PC-9 (cell line): Measurements from ENCODE around the gene RTKN. TPM values are rescaled to one million over a fixed set of nuclear protein-coding genes. Genes with fewer than 3 reads are reported as not detected.
"Not testable (repeated sequence)": the region's sequence is repeated elsewhere in the genome, so short reads cannot be mapped to it uniquely, and the experiment has no call there.

ENCODE experiments used
- BruUV-seq: library from RNA; stranded (reverse); fragments of 400-500 nt; replicated peaks from 2 replicates; lab custom pipeline; 2021; lab: Mats Ljungman, UMichigan
- CTCF ChIA-PET: fragments of 300-600 bp; sonication (Branson Sonifier 250); formaldehyde crosslinking; loops from one replicate; lab custom pipeline; 2022; ENCODE audit warnings: antibody characterized with exemption; lab: Charles Lee
- POLR2A ChIA-PET: fragments of 300-600 bp; sonication (Branson Sonifier 250); formaldehyde crosslinking; loops from one replicate; lab custom pipeline; 2022; ENCODE audit warnings: antibody characterized with exemption; ENCODE audit not compliant: unreplicated experiment; lab: Charles Lee
- DNase-seq, 2 experiments: peaks; one replicate each; pipeline versions ENCODE4 v3.0.0 to v3.0.0-alpha.2; 2015 to 2022; ENCODE audit warnings: mixed read lengths in 1 of 2
- H2AFZ ChIP-seq: fragments of 200-600 bp; sonication (generic); 2 replicates; pipeline ENCODE4 v1.8.1; 2017; ENCODE audit warnings: antibody characterized with exemption
- H3F3A ChIP-seq: fragments of 200-600 bp; sonication (generic); 2 replicates; pipeline ENCODE4 v1.8.1; 2017; ENCODE audit warnings: antibody characterized with exemption, mild to moderate bottlenecking, low read depth; ENCODE audit not compliant: insufficient read depth
- H3K27ac ChIP-seq: fragments of 200-600 bp; sonication (generic); 2 replicates; pipeline ENCODE4 v1.6.1; 2016; ENCODE audit warnings: mixed run types
- H3K27me3 ChIP-seq: fragments of 200-600 bp; sonication (generic); 2 replicates; pipeline ENCODE4 v1.6.1; 2016; ENCODE audit warnings: low read depth, mixed run types; ENCODE audit not compliant: insufficient read depth
- H3K36me3 ChIP-seq: fragments of 200-600 bp; sonication (generic); 2 replicates; pipeline ENCODE4 v1.6.1; 2016; ENCODE audit warnings: low read depth, mixed run types
- H3K4me1 ChIP-seq: fragments of 200-600 bp; sonication (generic); replicated peaks from 2 replicates; pipeline ENCODE4 v1.6.1; 2016; ENCODE audit warnings: mixed run types; ENCODE audit not compliant: insufficient read depth
- H3K4me2 ChIP-seq: fragments of 200-600 bp; sonication (generic); 2 replicates; pipeline ENCODE4 v1.6.1; 2017; ENCODE audit warnings: mixed run types
- H3K4me3 ChIP-seq: fragments of 200-600 bp; sonication (generic); 2 replicates; pipeline ENCODE4 v1.6.1; 2016; ENCODE audit warnings: mixed run types
- H3K79me2 ChIP-seq: fragments of 200-600 bp; sonication (generic); 2 replicates; pipeline ENCODE4 v1.6.1; 2017; ENCODE audit warnings: low read depth, mixed run types
- H3K9me2 ChIP-seq: fragments of 200-600 bp; sonication (generic); 2 replicates; pipeline ENCODE4 v1.8.1; 2017; ENCODE audit warnings: mild to moderate bottlenecking; ENCODE audit not compliant: insufficient read depth
- H3K9me3 ChIP-seq: fragments of 200-600 bp; sonication (generic); 2 replicates; pipeline ENCODE4 v1.8.1; 2016; ENCODE audit warnings: low read depth; ENCODE audit not compliant: insufficient read depth
- H4K20me1 ChIP-seq: fragments of 200-600 bp; sonication (generic); 2 replicates; pipeline ENCODE4 v1.8.1; 2017; ENCODE audit not compliant: insufficient read depth
- EZH2 ChIP-seq: fragments of 200-600 bp; sonication (generic); IDR thresholded peaks from 2 replicates; pipeline ENCODE4 v1.8.0; 2017; ENCODE audit warnings: antibody characterized with exemption, low read depth
- intact Hi-C: fragments of 100-400 bp; cut with micrococcal nuclease; formaldehyde crosslinking; loops from one replicate; pipeline ENCODE4 v1.10.0; 2022; ENCODE audit not compliant: unreplicated experiment
- total RNA-seq: library from RNA; stranded (reverse); gene quantifications from 2 replicates; pipeline ENCODE4 v1.2.3, GENCODE V29; 2021
- TF ChIP-seq, protein P1 (sequence below): fragments of 200-600 bp; sonication (generic); conservative IDR thresholded peaks from 2 replicates; pipeline ENCODE4 v1.6.1; 2017; ENCODE audit warnings: mixed run types, antibody characterized with exemption, mild to moderate bottlenecking, moderate library complexity

Gene RTKN
- total RNA-seq, 1 experiment from 2014 or later, result 58.9 TPM

DNA sequence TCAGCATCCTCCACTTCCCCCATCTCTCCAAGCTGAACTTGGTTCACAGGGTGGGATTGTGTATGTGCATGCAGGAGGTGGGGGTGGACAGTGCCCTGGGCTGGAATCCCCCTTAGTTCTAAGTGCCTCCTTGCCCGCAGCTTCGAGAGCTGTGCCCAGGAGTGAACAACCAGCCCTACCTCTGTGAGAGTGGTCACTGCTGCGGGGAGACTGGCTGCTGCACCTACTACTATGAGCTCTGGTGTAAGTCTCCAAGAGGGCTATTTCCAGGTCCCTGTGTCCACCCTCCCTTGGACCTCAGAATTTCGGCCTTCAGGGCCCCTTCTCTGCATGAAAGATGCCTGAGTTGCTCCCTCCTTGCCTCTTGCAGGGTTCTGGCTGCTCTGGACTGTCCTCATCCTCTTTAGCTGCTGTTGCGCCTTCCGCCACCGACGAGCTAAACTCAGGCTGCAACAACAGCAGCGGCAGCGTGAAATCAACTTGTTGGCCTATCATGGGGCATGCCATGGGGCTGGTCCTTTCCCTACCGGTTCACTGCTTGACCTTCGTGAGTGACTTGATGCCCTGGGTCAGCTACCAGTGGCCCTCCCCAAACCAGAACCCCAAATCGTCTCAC is 17.9 kb upstream of the RTKN start:
- H2AFZ ChIP-seq, H3K27me3 ChIP-seq, H3K9me3 ChIP-seq, BruUV-seq, DNase-seq, H4K20me1 ChIP-seq, CTCF ChIA-PET, H3K27ac ChIP-seq, H3K9me2 ChIP-seq: not testable (repeated sequence)
- Histone ChIP-seq H3K4me1 (peaks cover 24% of the 10 kb centered on the region), H3K79me2 (peaks cover 39% of the 10 kb centered on the region), H3K4me3 (peak overlapping the region; percentile 93; the same call in 1 of the 2 replicates), H3K4me2 (peak overlapping the region; percentile 99), H3K36me3 (peaks cover 15% of the 10 kb centered on the region), H3F3A (peaks cover 31% of the 10 kb centered on the region)
- POLR2A ChIA-PET, result interaction anchor here (0.6 kb wide), 1 partner anchor 23 kb away, joined by 5 read pairs; no protein-coding TSS in a partner anchor
- intact Hi-C loops, result loop anchor here (10.0 kb wide), 1 partner anchor 195 kb away; no protein-coding TSS in a partner anchor

DNA sequence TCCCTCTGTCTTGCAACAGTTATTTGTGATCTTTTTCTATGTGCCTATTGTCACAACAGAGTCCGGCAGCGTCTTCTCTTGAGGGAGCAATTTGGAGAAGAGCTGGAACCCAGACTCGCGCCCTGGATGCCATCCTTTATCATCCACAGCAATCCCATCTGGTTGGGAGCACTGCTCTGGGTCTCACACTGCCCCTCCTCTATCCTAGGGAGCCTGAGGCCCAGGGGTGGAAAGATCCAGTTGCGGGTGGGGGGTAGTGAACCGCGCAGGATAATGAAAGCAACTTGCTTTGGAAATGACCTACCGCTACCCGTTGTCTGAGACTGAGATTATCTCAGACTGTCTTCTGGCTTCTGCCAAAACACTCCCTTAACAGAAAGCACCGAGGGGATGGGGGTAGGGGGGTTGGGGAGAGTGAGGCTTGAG is 17.2 kb upstream of the RTKN start:
- H3F3A ChIP-seq, result peaks cover 31% of the 10 kb centered on the region
- H3K4me1 ChIP-seq, result peaks cover 24% of the 10 kb centered on the region
- H3K79me2 ChIP-seq, result peaks cover 33% of the 10 kb centered on the region
- no TSS peak for BruUV-seq
- TF ChIP-seq EZH2, result no peak
- TF ChIP-seq, protein P1, sequence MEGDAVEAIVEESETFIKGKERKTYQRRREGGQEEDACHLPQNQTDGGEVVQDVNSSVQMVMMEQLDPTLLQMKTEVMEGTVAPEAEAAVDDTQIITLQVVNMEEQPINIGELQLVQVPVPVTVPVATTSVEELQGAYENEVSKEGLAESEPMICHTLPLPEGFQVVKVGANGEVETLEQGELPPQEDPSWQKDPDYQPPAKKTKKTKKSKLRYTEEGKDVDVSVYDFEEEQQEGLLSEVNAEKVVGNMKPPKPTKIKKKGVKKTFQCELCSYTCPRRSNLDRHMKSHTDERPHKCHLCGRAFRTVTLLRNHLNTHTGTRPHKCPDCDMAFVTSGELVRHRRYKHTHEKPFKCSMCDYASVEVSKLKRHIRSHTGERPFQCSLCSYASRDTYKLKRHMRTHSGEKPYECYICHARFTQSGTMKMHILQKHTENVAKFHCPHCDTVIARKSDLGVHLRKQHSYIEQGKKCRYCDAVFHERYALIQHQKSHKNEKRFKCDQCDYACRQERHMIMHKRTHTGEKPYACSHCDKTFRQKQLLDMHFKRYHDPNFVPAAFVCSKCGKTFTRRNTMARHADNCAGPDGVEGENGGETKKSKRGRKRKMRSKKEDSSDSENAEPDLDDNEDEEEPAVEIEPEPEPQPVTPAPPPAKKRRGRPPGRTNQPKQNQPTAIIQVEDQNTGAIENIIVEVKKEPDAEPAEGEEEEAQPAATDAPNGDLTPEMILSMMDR, result no peak
- peaks cover 15% of the 10 kb centered on the region for H3K36me3 ChIP-seq
- no peak for DNase-seq
- peak overlapping the region; percentile 99 for H3K4me2 ChIP-seq
- 0 out of 2 replicates have a peak overlapping the region, but pooled peaks have one; percentile 73 for H2AFZ ChIP-seq
- ChIA-PET CTCF (no interaction called here), POLR2A (interaction anchor here (0.5 to 1.2 kb wide), 5 partner anchors 14 to 1218 kb away, joined by 4 to 8 read pairs (median 7); partner anchors contain the start of gene MRPL53)
- intact Hi-C loops, result loop anchor here (1.0 to 10.0 kb wide), 2 partner anchors 19 to 194 kb away; no protein-coding TSS in a partner anchor
- peak overlapping the region; percentile 93 for H3K4me3 ChIP-seq
- H3K27ac ChIP-seq, result peak overlapping the region; percentile 29; the same call in 1 of the 2 replicates
- no peaks in the 10 kb centered on the region for H4K20me1 ChIP-seq
- no peaks in the 10 kb centered on the region for H3K27me3 ChIP-seq
- no peaks in the 10 kb centered on the region for H3K9me3 ChIP-seq
- H3K9me2 ChIP-seq, result no peaks in the 10 kb centered on the region

- Histone ChIP-seq H3K4me2 (peak within 1 kb of the TSS; percentile 99), H3K27me3 (no peaks in the 10 kb centered on the region), H3F3A (peaks cover 31% of the 10 kb centered on the region), H2AFZ (peak within 1 kb of the TSS; percentile 73), H3K4me3 (peak within 1 kb of the TSS; percentile 93), H3K36me3 (peaks cover 15% of the 10 kb centered on the region), H3K27ac (peak within 1 kb of the TSS; percentile 29; the same call in 1 of the 2 replicates), H3K79me2 (peaks cover 26% of the 10 kb centered on the region), H3K4me1 (peaks cover 22% of the 10 kb centered on the region), H4K20me1 (no peaks in the 10 kb centered on the region), H3K9me3 (no peaks in the 10 kb centered on the region), H3K9me2 (no peaks in the 10 kb centered on the region)
- intact Hi-C loops, result loop anchor here (1.0 to 10.0 kb wide), 2 partner anchors 18 to 194 kb away; no protein-coding TSS in a partner anchor
- BruUV-seq, result TSS peak; percentile 30
- CTCF ChIA-PET, result no interaction called here
- POLR2A ChIA-PET, result interaction anchor here (0.5 to 1.2 kb wide), 10 partner anchors 11 to 1218 kb away, joined by 3 to 9 read pairs (median 5); partner anchors contain the start of genes MRPL53 and TPRKB
- DNase-seq, result peak; percentile 99 to 100
- TF ChIP-seq EZH2, result no peak
- TF ChIP-seq, protein P1, result no peak
These were observed 16.6 kb upstream of the RTKN start, which contains the start of gene WBP1 for GRCh38 chr2:74458132-74458937. Gene WBP1 (plus strand): TSS chr2:74458438. CDS start chr2:74458603, 165 bp downstream.
